KOPT-K1 (cell line): ENCODE results near the gene TCF7L2.

Experiments used
- H3K27ac ChIP-seq: fragments of 200-600 bp; sonication (generic); 2 replicates; pipeline ENCODE4 v1.5.1; 2016; ENCODE audit warnings: antibody characterized with exemption, mild to moderate bottlenecking, low read depth, low read length; ENCODE audit not compliant: poor library complexity, severe bottlenecking
- H3K36me3 ChIP-seq: fragments of 200-600 bp; sonication (generic); 2 replicates; pipeline ENCODE4 v1.5.1; 2017; ENCODE audit warnings: antibody characterized with exemption, mild to moderate bottlenecking, low read length, moderate library complexity; ENCODE audit not compliant: insufficient read depth
- H3K9me3 ChIP-seq: fragments of 200-600 bp; sonication (generic); 2 replicates; pipeline ENCODE4 v1.5.1; 2017; ENCODE audit warnings: antibody characterized with exemption, low read length, mild to moderate bottlenecking; ENCODE audit not compliant: insufficient read depth, poor library complexity, severe bottlenecking

TCF7L2 gene

DNA sequence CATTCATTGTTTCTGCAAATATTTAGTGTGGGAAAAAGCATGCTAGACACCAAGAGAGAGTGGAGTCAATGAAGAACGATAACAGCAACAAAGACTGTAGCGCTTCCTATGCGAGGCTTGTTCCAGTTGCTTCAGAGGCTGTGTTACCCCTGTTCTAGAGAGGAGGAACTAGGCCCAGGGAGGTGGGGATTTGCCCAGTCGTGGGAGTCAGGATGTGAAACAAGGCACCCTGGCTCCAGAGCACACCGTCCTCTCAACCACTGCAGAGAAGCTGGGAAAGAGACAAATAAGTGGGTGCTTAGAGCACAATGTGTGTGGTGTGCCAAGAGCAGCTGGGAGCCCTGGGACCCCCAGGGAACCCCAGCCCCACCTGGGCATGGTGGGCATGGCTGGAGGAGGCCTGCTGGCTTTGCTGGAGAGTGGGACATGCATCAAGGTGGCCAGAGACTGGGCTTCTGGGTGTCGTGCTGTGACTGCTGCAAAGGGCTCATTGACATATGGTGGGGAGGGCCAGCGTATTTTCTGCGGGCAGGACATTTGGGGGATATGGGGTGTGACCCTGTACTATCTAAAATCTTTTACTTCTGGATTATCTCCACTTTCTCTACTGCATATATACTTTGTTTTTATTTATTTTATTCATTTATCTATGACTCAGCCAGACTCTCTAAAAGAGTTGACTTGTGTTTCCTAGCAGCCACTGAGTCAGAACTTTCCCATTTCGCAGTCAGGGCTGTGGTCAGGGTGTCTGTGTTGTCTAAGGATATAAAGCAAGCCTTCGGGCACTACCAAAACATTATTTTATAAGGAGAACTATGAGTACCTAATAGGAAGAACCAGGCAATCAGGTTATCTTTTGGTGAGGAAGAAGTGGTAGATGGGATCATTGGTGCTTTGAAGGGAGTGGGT is 95.4 kb downstream of the TCF7L2 start:
- H3K36me3 ChIP-seq = no peaks in the 10 kb centered on the region
- H3K9me3 ChIP-seq = no peaks in the 10 kb centered on the region
- H3K27ac ChIP-seq = no peak overlapping the region

DNA sequence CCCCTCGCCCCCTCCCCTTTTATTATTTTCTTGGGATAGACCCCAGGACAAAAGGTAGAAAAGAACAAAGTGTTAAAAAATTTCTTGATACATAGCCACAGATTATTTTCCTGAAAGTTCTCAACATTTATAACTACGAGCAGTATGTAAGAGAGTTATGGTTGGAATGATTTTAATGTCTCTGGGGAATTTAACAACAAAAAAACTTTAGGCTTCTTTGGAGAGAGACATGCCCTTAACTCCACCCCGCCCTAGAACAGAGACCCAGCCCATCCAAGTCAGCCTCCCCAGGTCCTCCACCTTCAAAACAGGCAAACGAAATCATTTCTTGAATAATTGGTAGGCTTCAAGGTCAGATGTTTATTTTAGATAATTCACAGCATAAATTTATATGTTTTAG is 97.1 kb downstream of the TCF7L2 start:
- H3K9me3 ChIP-seq = no peaks in the 10 kb centered on the region
- H3K27ac ChIP-seq = no peak overlapping the region
- no peaks in the 10 kb centered on the region for H3K36me3 ChIP-seq

DNA sequence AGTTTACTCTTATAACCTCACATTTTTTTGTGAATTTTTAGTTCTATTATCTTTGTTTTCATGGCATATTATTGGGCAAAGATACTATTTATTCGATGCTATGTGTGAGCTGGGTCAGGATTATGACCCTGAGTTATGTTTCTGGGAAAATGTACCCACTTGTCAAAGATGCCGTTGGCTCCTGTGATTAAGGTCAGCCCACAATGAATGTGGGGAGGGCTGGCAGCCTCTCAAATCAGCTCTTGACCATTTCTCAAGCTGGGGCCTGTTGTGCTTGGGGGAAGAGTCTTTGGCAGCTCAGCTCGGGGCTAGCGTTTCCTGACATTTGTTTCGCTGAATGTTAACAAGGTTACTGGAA is 97.5 kb downstream of the TCF7L2 start:
- Histone ChIP-seq H3K27ac (no peak overlapping the region), H3K36me3 (no peaks in the 10 kb centered on the region), H3K9me3 (no peaks in the 10 kb centered on the region)

- H3K27ac ChIP-seq = no peak overlapping the region
These were observed 98.1 kb downstream of the TCF7L2 start for GRCh38 chr10:113047963-113048781.

GRCh38 chr10:113049881-113050280 is 99.8 kb downstream of the TCF7L2 start:
- no peaks in the 10 kb centered on the region for H3K36me3 ChIP-seq
- H3K27ac ChIP-seq = peak overlapping the region; percentile 48

More at GRCh38 chr10:113047963-113048781, 98.1 kb downstream of the TCF7L2 start:
- H3K9me3 ChIP-seq = no peaks in the 10 kb centered on the region
- H3K36me3 ChIP-seq = no peaks in the 10 kb centered on the region

DNA sequence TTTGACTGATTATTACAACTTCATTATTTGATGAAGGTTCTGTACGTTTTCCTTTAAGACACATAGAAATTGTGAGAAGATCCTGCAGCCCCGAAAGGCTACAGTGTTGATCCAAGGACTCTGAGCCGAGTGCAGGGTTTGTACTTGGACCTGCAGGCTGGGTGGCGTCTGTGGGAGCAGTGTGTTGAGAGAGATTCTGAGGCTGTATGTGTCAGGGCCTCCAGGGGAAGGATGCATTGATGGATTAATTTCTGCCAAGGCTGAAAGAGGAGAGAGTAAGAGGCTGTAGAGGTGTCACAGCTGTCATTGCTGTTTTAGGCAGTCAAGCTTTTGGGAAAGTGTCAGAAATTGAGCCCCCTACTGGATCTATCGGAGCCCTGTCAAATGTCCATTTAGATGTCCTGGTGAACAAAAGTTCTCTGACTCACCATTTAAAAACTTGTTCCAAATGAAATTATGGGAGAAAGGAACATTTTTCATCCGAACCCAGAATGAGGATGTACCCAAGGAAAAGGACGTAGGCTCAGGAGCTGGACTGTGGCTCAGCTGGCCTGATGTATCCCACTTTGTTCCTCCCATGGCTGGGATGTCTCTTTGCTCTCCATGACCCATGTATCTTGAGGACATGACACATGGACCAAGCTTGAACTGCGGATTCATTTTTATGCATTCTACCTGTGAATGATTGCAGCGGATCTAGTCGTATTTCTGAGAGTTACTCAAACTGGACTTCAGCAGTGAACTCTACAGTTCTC is 102.2 kb downstream of the TCF7L2 start:
- H3K36me3 ChIP-seq = no peaks in the 10 kb centered on the region
- H3K9me3 ChIP-seq = no peaks in the 10 kb centered on the region
- H3K27ac ChIP-seq = no peak overlapping the region

More at GRCh38 chr10:113049881-113050280, 99.8 kb downstream of the TCF7L2 start:
- no peaks in the 10 kb centered on the region for H3K9me3 ChIP-seq

DNA sequence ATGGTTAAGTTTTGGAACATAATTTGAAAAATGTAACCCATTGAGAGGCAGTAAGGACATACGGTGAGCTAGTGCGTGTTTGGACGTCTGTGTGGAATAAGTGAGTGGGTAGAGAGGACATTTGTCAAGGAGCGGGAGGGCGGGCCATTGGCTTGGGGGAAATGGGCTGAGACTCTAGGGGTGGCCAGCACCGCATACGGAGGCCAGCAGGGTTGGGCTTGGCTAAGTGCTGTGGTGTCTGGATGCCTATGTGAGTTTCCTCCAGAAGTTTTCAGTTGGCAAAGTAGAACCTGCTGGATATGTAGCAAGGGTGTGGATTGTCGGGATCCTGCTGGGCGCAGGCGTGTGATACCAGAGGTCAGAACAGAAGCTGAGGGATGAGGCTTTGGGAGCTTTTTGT is 103.0 kb downstream of the TCF7L2 start:
- no peak overlapping the region for H3K27ac ChIP-seq

GRCh38 chr10:113053881-113054280 is 103.8 kb downstream of the TCF7L2 start:
- Histone ChIP-seq H3K9me3 (no peaks in the 10 kb centered on the region), H3K36me3 (no peaks in the 10 kb centered on the region), H3K27ac (no peak overlapping the region)

More for the DNA sequence above, 103.0 kb downstream of the TCF7L2 start:
- no peaks in the 10 kb centered on the region for H3K9me3 ChIP-seq
- H3K36me3 ChIP-seq = no peaks in the 10 kb centered on the region

GRCh38 chr10:113055458-113055857 is 105.4 kb downstream of the TCF7L2 start:
- Histone ChIP-seq H3K27ac (no peak overlapping the region), H3K36me3 (no peaks in the 10 kb centered on the region), H3K9me3 (no peaks in the 10 kb centered on the region)

DNA sequence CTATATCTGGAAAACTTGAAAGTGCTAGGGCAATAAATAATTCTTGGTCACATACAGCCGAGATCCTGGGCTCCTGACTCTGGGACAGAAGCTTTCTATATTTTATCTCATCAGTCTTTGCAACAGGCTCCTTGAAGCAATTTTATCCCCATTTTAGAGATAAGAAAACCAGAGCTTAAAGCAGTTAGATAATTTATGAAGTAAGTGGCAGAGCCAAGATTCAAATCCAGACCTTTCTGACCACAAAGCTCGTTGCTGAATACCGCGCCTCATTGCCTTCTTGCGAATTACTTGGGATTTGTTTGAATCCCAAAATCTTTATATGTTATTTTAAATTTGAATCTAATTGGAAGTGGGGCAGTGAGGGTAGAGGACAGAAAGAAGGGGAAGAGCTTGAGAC is 106.0 kb downstream of the TCF7L2 start:
- Histone ChIP-seq H3K9me3 (no peaks in the 10 kb centered on the region), H3K27ac (no peak overlapping the region), H3K36me3 (no peaks in the 10 kb centered on the region)

DNA sequence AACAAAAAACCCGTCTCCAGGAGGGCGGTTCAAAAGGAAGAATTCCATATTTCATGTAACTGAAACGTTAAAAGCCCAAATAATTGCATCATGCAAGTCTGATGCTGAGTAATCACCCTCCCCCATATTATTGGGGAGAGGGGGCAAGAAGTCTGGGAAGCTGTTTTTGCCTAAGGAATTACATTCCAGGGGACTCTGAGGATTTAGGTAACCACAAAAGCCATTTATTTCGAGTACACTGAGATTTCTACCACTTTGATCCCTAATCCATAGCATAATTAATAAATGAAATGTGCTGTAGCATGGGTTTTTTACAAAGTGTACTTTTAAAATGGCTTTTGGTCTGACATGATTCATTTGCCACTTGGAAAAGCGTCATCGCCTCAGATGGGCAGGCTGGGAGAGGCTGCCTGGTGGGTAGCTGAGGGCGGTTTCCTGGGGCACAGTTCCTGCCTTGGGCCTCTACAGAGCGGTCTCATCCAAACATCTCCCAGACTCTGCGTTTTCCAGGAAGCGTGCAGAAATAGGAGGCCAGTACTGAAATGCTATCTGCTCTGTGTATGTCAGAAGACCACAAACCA is 106.5 kb downstream of the TCF7L2 start:
- H3K9me3 ChIP-seq = no peaks in the 10 kb centered on the region
- no peaks in the 10 kb centered on the region for H3K36me3 ChIP-seq
- H3K27ac ChIP-seq = no peak overlapping the region

GRCh38 chr10:113057948-113058522 is 108.0 kb downstream of the TCF7L2 start:
- no peak overlapping the region for H3K27ac ChIP-seq
- no peaks in the 10 kb centered on the region for H3K9me3 ChIP-seq
- no peaks in the 10 kb centered on the region for H3K36me3 ChIP-seq

- H3K27ac ChIP-seq = no peak overlapping the region
- no peaks in the 10 kb centered on the region for H3K36me3 ChIP-seq
These were observed 108.7 kb downstream of the TCF7L2 start for GRCh38 chr10:113058523-113059370.

GRCh38 chr10:113059371-113059780 is 109.3 kb downstream of the TCF7L2 start:
- H3K36me3 ChIP-seq = no peaks in the 10 kb centered on the region

More at GRCh38 chr10:113058523-113059370, 108.7 kb downstream of the TCF7L2 start:
- no peaks in the 10 kb centered on the region for H3K9me3 ChIP-seq

More at GRCh38 chr10:113059371-113059780, 109.3 kb downstream of the TCF7L2 start:
- no peak overlapping the region for H3K27ac ChIP-seq
- no peaks in the 10 kb centered on the region for H3K9me3 ChIP-seq
